Panc1 (cell line): ENCODE data around the gene FAM217B. TPM values are rescaled to one million over a fixed set of nuclear protein-coding genes. Genes with fewer than 3 reads are reported as not detected.

ENCODE experiments used
- ATAC-seq: fragments of 200-7000 bp; cut with Tn5 transposase; 2 replicates; pipeline ENCODE4 v1.9.1; 2020; ENCODE audit warnings: mild to moderate bottlenecking, moderate library complexity
- BruUV-seq: library from RNA; stranded (reverse); fragments of 400-500 nt; replicated peaks from 2 replicates; lab custom pipeline; 2021; lab: Mats Ljungman, UMichigan
- CTCF ChIA-PET: fragments of 300-600 bp; sonication (Branson Sonifier 250); formaldehyde crosslinking; loops from one replicate; lab custom pipeline; 2022; ENCODE audit warnings: antibody characterized with exemption; lab: Charles Lee
- POLR2A ChIA-PET: fragments of 300-600 bp; sonication (Branson Sonifier 250); formaldehyde crosslinking; loops from one replicate; lab custom pipeline; 2022; ENCODE audit warnings: antibody characterized with exemption; lab: Charles Lee
- DNase-seq: peaks from one replicate; pipeline ENCODE4 v3.0.0-alpha.2; 2010; ENCODE audit warnings: low read depth, low spot score
- H3K27ac ChIP-seq: 2 replicates; pipeline ENCODE4 v1.5.1; 2011; ENCODE audit warnings: mild to moderate bottlenecking, low read length, inconsistent platforms
- H3K27me3 ChIP-seq: fragments of 200-500 bp; sonication (Bioruptor generic); 2 replicates; pipeline ENCODE4 v1.6.0; 2014; ENCODE audit warnings: low read length, inconsistent platforms; ENCODE audit not compliant: control insufficient read depth, insufficient read depth
- H3K36me3 ChIP-seq: fragments of 200-500 bp; sonication (Bioruptor generic); 2 replicates; pipeline ENCODE4 v1.5.1; 2014; ENCODE audit warnings: inconsistent platforms, mild to moderate bottlenecking, low read length, moderate library complexity; ENCODE audit not compliant: control insufficient read depth, insufficient read depth
- H3K4me1 ChIP-seq: 2 replicates; pipeline ENCODE4 v1.5.1; 2011; ENCODE audit warnings: inconsistent platforms, mild to moderate bottlenecking, low read length, moderate library complexity; ENCODE audit not compliant: control insufficient read depth, insufficient read depth
- H3K4me3 ChIP-seq, 2 experiments: 2 replicates each; pipeline ENCODE4 v1.5.1; 2011 to 2012; ENCODE audit warnings: low read depth in 2 of 2, low read length in 2 of 2, mild to moderate bottlenecking in 2 of 2, inconsistent platforms in 1 of 2, moderate library complexity in 1 of 2
- H3K9me3 ChIP-seq: fragments of 200-500 bp; sonication (Bioruptor generic); 2 replicates; pipeline ENCODE4 v1.5.1; 2014; ENCODE audit warnings: low read depth, mild to moderate bottlenecking, inconsistent platforms, low read length, moderate library complexity; ENCODE audit not compliant: control insufficient read depth, insufficient read depth
- CTCF ChIP-seq: fragments of 450-650 bp; IDR thresholded peaks from 2 replicates; pipeline ENCODE4 v1.5.1; 2017; ENCODE audit warnings: mild to moderate bottlenecking
- POLR2AphosphoS5 ChIP-seq: IDR thresholded peaks from 2 replicates; pipeline ENCODE4 v1.6.1; 2012; ENCODE audit warnings: mild to moderate bottlenecking, low read depth, low read length, moderate library complexity
- REST ChIP-seq, 2 experiments: IDR thresholded peaks; 2 replicates each; pipeline ENCODE4 v1.6.1; 2011 to 2012; ENCODE audit warnings: low read depth in 2 of 2, control low read depth in 1 of 2, low read length in 1 of 2, mild to moderate bottlenecking in 1 of 2, moderate library complexity in 1 of 2; ENCODE audit not compliant: insufficient read depth in 1 of 2
- SIN3A ChIP-seq: IDR thresholded peaks from 2 replicates; pipeline ENCODE4 v1.6.1; 2012; ENCODE audit warnings: low read depth, mild to moderate bottlenecking, low read length, moderate library complexity, borderline replicate concordance; ENCODE audit not compliant: insufficient read depth
- TCF7L2 ChIP-seq: IDR thresholded peaks from 2 replicates; pipeline ENCODE4 v1.6.1; 2011; ENCODE audit warnings: mild to moderate bottlenecking, low read depth, low read length, inconsistent platforms
- in situ Hi-C: cut with HindIII; loops from 2 replicates; pipeline ENCODE4 v1.10.0; 2016; ENCODE audit warnings: low sequenced_read_pairs, low pct_unique_long_range_greater_than_20kb
- intact Hi-C: fragments of 100-400 bp; cut with micrococcal nuclease; formaldehyde crosslinking; loops from one replicate; pipeline ENCODE4 v1.10.0; 2022; ENCODE audit not compliant: unreplicated experiment
- total RNA-seq: library from RNA; stranded (reverse); gene quantifications from one replicate; pipeline ENCODE4 v1.2.1, GENCODE V29; 2021; ENCODE audit not compliant: unreplicated experiment

The FAM217B gene
- total RNA-seq, 1 experiment from 2014 or later: 24.4 TPM

GRCh38 chr20:59895908-59896307, 44.3 kb upstream of the FAM217B start:
- Histone ChIP-seq H3K27me3 (no peaks in the 10 kb centered on the region), H3K27ac (no peak overlapping the region), H3K36me3 (peaks cover 44% of the 10 kb centered on the region), H3K9me3 (no peaks in the 10 kb centered on the region), H3K4me1 (no peaks in the 10 kb centered on the region), H3K4me3 (no peak overlapping the region)
- ATAC-seq: no peak
- no peak for DNase-seq
- ChIA-PET CTCF (no interaction called here), POLR2A (no interaction called here)
- TF ChIP-seq TCF7L2: no peak
- TF ChIP-seq REST (IDR thresholded peaks at IDR 0.05; ENCODE audit: insufficient read depth in 1 of 2, low read depth in 2 of 2, low read length in 1 of 2): no peak
- TF ChIP-seq CTCF: no peak
- TF ChIP-seq SIN3A: no peak
- no peak for TF ChIP-seq POLR2AphosphoS5
- BruUV-seq: no TSS peak
- in situ Hi-C loops: no loop called here
- intact Hi-C loops: no loop called here

- no peak for DNase-seq
- in situ Hi-C loops (no loop called here), intact Hi-C loops (no loop called here)
- BruUV-seq: no TSS peak
- ChIA-PET POLR2A (no interaction called here), CTCF (no interaction called here)
- ATAC-seq: no peak
- H3K27me3 ChIP-seq: no peaks in the 10 kb centered on the region
- H3K4me3 ChIP-seq: no peak overlapping the region
- H3K4me1 ChIP-seq: no peaks in the 10 kb centered on the region
- no peak for TF ChIP-seq TCF7L2
- no peak for TF ChIP-seq SIN3A
- no peak for TF ChIP-seq REST (IDR thresholded peaks at IDR 0.05; ENCODE audit: insufficient read depth in 1 of 2, low read depth in 2 of 2, low read length in 1 of 2)
- no peak for TF ChIP-seq CTCF
- no peak for TF ChIP-seq POLR2AphosphoS5
- H3K9me3 ChIP-seq: no peaks in the 10 kb centered on the region
- no peak overlapping the region for H3K27ac ChIP-seq
- peaks cover 32% of the 10 kb centered on the region for H3K36me3 ChIP-seq
Measured at GRCh38 chr20:59902470-59902869, 37.7 kb upstream of the FAM217B start.
